Measurements from ENCODE around the gene ZNF677.
"Not testable (repeated sequence)": the region's sequence is repeated elsewhere in the genome, so short reads cannot be mapped to it uniquely, and the experiment has no call there.

The ZNF677 gene

GRCh38 chr19:53192771-53193534, 61.7 kb downstream of the ZNF677 start, which contains the start of gene ZNF665:
Gene ZNF665, minus strand, starts transcription at chr19:53193358. Its CDS starts 10,460 bp downstream, at chr19:53182898.
- peak; percentile 78 for DNase-seq

- DNase-seq, result no peak
These were observed 64.4 kb downstream of the ZNF677 start for GRCh38 chr19:53190253-53190652.

- not testable (repeated sequence) for DNase-seq
These were observed 64.9 kb downstream of the ZNF677 start for GRCh38 chr19:53189691-53190198.

Measured in NCI-H1092 treated with DMSO at 0.1 percent for 48 hours (cell line).